HG03354 (cell line): ENCODE results near the gene NXPH3.

Experiments
- ATAC-seq: cut with Tn5 transposase; IDR thresholded peaks from one replicate; pipeline ENCODE4 v1.9.1; 2021; ENCODE audit warnings: mild to moderate bottlenecking; ENCODE audit not compliant: unreplicated experiment, poor library complexity, severe bottlenecking

Gene NXPH3

GRCh38 chr17:49616601-49617131, 41.0 kb downstream of the NXPH3 start:
- ATAC-seq, result no peak

GRCh38 chr17:49618028-49618611, 42.4 kb downstream of the NXPH3 start:
- no peak for ATAC-seq

GRCh38 chr17:49621420-49621819, 45.7 kb downstream of the NXPH3 start:
- no peak for ATAC-seq

- no peak for ATAC-seq
These were observed 46.4 kb downstream of the NXPH3 start for GRCh38 chr17:49621946-49622529.

- no peak for ATAC-seq
These were observed 49.2 kb downstream of the NXPH3 start for GRCh38 chr17:49624896-49625295.

- ATAC-seq, result no peak
These were observed 53.8 kb downstream of the NXPH3 start for GRCh38 chr17:49629447-49629846.

GRCh38 chr17:49630113-49630900, 54.6 kb downstream of the NXPH3 start:
- ATAC-seq, result no peak

GRCh38 chr17:49631496-49631895, 55.8 kb downstream of the NXPH3 start:
- no peak for ATAC-seq
